Keratinocyte (primary cell): ENCODE results near the gene EYA3. TPM values are rescaled to one million over a fixed set of nuclear protein-coding genes. Genes with fewer than 3 reads are reported as not detected.
A peak's percentile ranks its signal among the peaks of the same experiment; 100 is the strongest.

ENCODE experiments used
- DNase-seq: peaks from one replicate; pipeline ENCODE4 v3.0.0-alpha.2; 2011; ENCODE audit warnings: low read depth, missing footprints, low spot score
- FAIRE-seq: peaks from 2 replicates; lab custom pipeline; 2011; peaks lifted over from hg19 to GRCh38; lab: Jason Lieb, UNC
- H2AFZ ChIP-seq: 2 replicates; pipeline ENCODE4 v1.6.0; 2012; ENCODE audit warnings: low read length, control low read depth, inconsistent platforms; ENCODE audit not compliant: control insufficient read depth
- H3K27ac ChIP-seq: 2 replicates; pipeline ENCODE4 v1.5.1; 2011; ENCODE audit warnings: low read length; ENCODE audit not compliant: control insufficient read depth, insufficient read depth
- H3K27me3 ChIP-seq: 3 replicates; pipeline ENCODE4 v1.6.0; 2011; ENCODE audit warnings: low read length; ENCODE audit not compliant: control insufficient read depth, insufficient read depth; ENCODE audit errors: extremely low read depth
- H3K36me3 ChIP-seq, 2 experiments: 2 replicates in 1 of 2; 3 replicates in 1 of 2; pipeline ENCODE4 v1.5.1; 2011; ENCODE audit warnings: low read length in 2 of 2, mild to moderate bottlenecking in 1 of 2; ENCODE audit not compliant: control insufficient read depth in 2 of 2, insufficient read depth in 2 of 2; ENCODE audit errors: extremely low read depth in 1 of 2
- H3K4me1 ChIP-seq: 3 replicates; pipeline ENCODE4 v1.5.1; 2011; ENCODE audit warnings: low read length; ENCODE audit not compliant: control insufficient read depth, insufficient read depth; ENCODE audit errors: extremely low read depth
- H3K4me2 ChIP-seq: 3 replicates; pipeline ENCODE4 v1.6.0; 2011; ENCODE audit warnings: low read depth, low read length; ENCODE audit not compliant: control insufficient read depth, insufficient read depth; ENCODE audit errors: extremely low read depth
- H3K4me3 ChIP-seq, 3 experiments: fragments of 200-600 bp in 1 of 3; sonication (generic) in 1 of 3; 2 replicates in 2 of 3; 3 replicates in 1 of 3; pipeline ENCODE4 v1.5.1; 2011 to 2016; ENCODE audit warnings: low read length in 3 of 3, mild to moderate bottlenecking in 3 of 3, control low read depth in 2 of 3, inconsistent platforms in 1 of 3, low read depth in 1 of 3, mixed read lengths in 1 of 3, mixed run types in 1 of 3, moderate library complexity in 1 of 3; ENCODE audit not compliant: control insufficient read depth in 2 of 3, insufficient read depth in 2 of 3; ENCODE audit errors: extremely low read depth in 1 of 3
- H3K79me2 ChIP-seq: 2 replicates; pipeline ENCODE4 v1.6.0; 2012; ENCODE audit warnings: low read length; ENCODE audit not compliant: control insufficient read depth, insufficient read depth
- H3K9ac ChIP-seq: 3 replicates; pipeline ENCODE4 v1.6.0; 2011; ENCODE audit warnings: low read length; ENCODE audit not compliant: control insufficient read depth, insufficient read depth; ENCODE audit errors: extremely low read depth
- H3K9me1 ChIP-seq: 3 replicates; pipeline ENCODE4 v1.6.0; 2011; ENCODE audit warnings: low read length; ENCODE audit not compliant: control insufficient read depth, insufficient read depth; ENCODE audit errors: extremely low read depth
- H3K9me3 ChIP-seq: 2 replicates; pipeline ENCODE4 v1.5.1; 2012; ENCODE audit warnings: low read depth, low read length; ENCODE audit not compliant: control insufficient read depth
- H4K20me1 ChIP-seq: 3 replicates; pipeline ENCODE4 v1.6.0; 2011; ENCODE audit warnings: low read length; ENCODE audit not compliant: control insufficient read depth, insufficient read depth; ENCODE audit errors: extremely low read depth
- CTCF ChIP-seq, 3 experiments: IDR thresholded peaks in 1 of 3; conservative IDR thresholded peaks in 1 of 3; optimal IDR thresholded peaks in 1 of 3; 2 replicates in 2 of 3; 3 replicates in 1 of 3; pipeline versions ENCODE3 to v1.5.1; 2011; ENCODE audit warnings: low read length in 3 of 3, mild to moderate bottlenecking in 3 of 3, moderate library complexity in 2 of 3, control low read depth in 1 of 3, inconsistent platforms in 1 of 3; ENCODE audit not compliant: insufficient read depth in 2 of 3; ENCODE audit errors: extremely low read depth in 1 of 3
- EZH2 ChIP-seq: IDR thresholded peaks from one replicate; pipeline ENCODE4 v1.6.1; 2012; ENCODE audit warnings: inconsistent platforms, mild to moderate bottlenecking, low read length, moderate library complexity
- dilution Hi-C: fragments of 300-500 bp; cut with MboI; formaldehyde crosslinking; loops from one replicate; pipeline ENCODE4 v1.7.0; 2020; ENCODE audit warnings: low sequenced_read_pairs; ENCODE audit not compliant: extremely low pct_ligation_motif_present
- polyA plus RNA-seq, 5 experiments: library from polyadenylated mRNA; depleted of rRNA in 3 of 5; stranded (reverse) in 3 of 5; stranded (forward) in 1 of 5; unstranded in 1 of 5; fragments of >200 nt; gene quantifications; 1 replicate in 1 of 5; 2 replicates in 3 of 5; 3 replicates in 1 of 5; pipeline versions ENCODE4 v1.2.1 to v1.2.3, GENCODE V29; 2011 to 2012; ENCODE audit warnings: missing spikeins in 2 of 5, low read depth in 1 of 5, low replicate concordance in 1 of 5

The EYA3 gene
- polyA plus RNA-seq, 1 donor (not counting 4 experiments of a cell fraction or from before 2014, with no cell fraction given), result 17.6 TPM

GRCh38 chr1:28070725-28071593, 17.5 kb downstream of the EYA3 start:
- dilution Hi-C loops, result no loop called here
- H3K36me3 ChIP-seq, result no peaks in the 10 kb centered on the region
- FAIRE-seq (no peak), DNase-seq (no peak)
- H3K4me2 ChIP-seq, result no peak overlapping the region
- no peaks in the 10 kb centered on the region for H3K9me3 ChIP-seq
- H3K79me2 ChIP-seq, result peaks cover 65% of the 10 kb centered on the region
- H3K4me1 ChIP-seq, result peaks cover 22% of the 10 kb centered on the region
- TF ChIP-seq CTCF (optimal IDR thresholded peaks at IDR 0.05 in 1 of 3, IDR thresholded peaks at IDR 0.05 in 1 of 3, conservative IDR thresholded peaks at IDR 0.05 in 1 of 3; ENCODE audit: extremely low read depth in 1 of 3, insufficient read depth in 2 of 3, low read length in 3 of 3), result no peak
- no peak for TF ChIP-seq EZH2
- H3K4me3 ChIP-seq, result no peak overlapping the region
- H3K27me3 ChIP-seq, result no peaks in the 10 kb centered on the region
- no peak overlapping the region for H3K9ac ChIP-seq
- no peak overlapping the region for H2AFZ ChIP-seq
- H4K20me1 ChIP-seq, result no peaks in the 10 kb centered on the region
- H3K27ac ChIP-seq, result no peak overlapping the region
- no peaks in the 10 kb centered on the region for H3K9me1 ChIP-seq

GRCh38 chr1:28067523-28068090, 20.8 kb downstream of the EYA3 start:
- dilution Hi-C loops, result no loop called here
- H2AFZ ChIP-seq, result no peak overlapping the region
- peak overlapping the region; percentile 29 for H3K4me2 ChIP-seq
- peak overlapping the region; percentile 62 for H3K27ac ChIP-seq
- TF ChIP-seq CTCF (optimal IDR thresholded peaks at IDR 0.05 in 1 of 3, IDR thresholded peaks at IDR 0.05 in 1 of 3, conservative IDR thresholded peaks at IDR 0.05 in 1 of 3; ENCODE audit: extremely low read depth in 1 of 3, insufficient read depth in 2 of 3, low read length in 3 of 3), result no peak
- TF ChIP-seq EZH2, result no peak
- FAIRE-seq (no peak), DNase-seq (no peak)
- no peaks in the 10 kb centered on the region for H3K27me3 ChIP-seq
- no peak overlapping the region for H3K9ac ChIP-seq
- H3K4me3 ChIP-seq, result no peak overlapping the region
- no peaks in the 10 kb centered on the region for H3K9me1 ChIP-seq
- no peaks in the 10 kb centered on the region for H4K20me1 ChIP-seq
- peaks cover 41% of the 10 kb centered on the region for H3K4me1 ChIP-seq
- no peaks in the 10 kb centered on the region for H3K36me3 ChIP-seq
- no peaks in the 10 kb centered on the region for H3K9me3 ChIP-seq
- peaks cover 58% of the 10 kb centered on the region for H3K79me2 ChIP-seq
